H1 (cell line): ENCODE measurements around the gene GPN2. TPM values are rescaled to one million over a fixed set of nuclear protein-coding genes. Genes with fewer than 3 reads are reported as not detected.

ENCODE experiments used
- CTCF ChIA-PET: fragments of 300-600 bp; sonication (Branson Sonifier 250); formaldehyde crosslinking; loops from one replicate; lab custom pipeline; 2021; ENCODE audit not compliant: partially characterized antibody; lab: Charles Lee
- POLR2A ChIA-PET: fragments of 300-600 bp; sonication (Branson Sonifier 250); formaldehyde crosslinking; loops from one replicate; lab custom pipeline; 2021; ENCODE audit warnings: inconsistent platforms; ENCODE audit not compliant: partially characterized antibody; lab: Charles Lee
- DNase-seq, 2 experiments: peaks; one replicate each; pipeline versions ENCODE4 v3.0.0 to v3.0.0-alpha.2; 2010 to 2022; ENCODE audit warnings: low spot score in 2 of 2, low read depth in 1 of 2, mixed read lengths in 1 of 2
- FAIRE-seq: peaks from 2 replicates; lab custom pipeline; 2011; peaks lifted over from hg19 to GRCh38; lab: Jason Lieb, UNC
- H2AFZ ChIP-seq: 2 replicates; pipeline ENCODE4 v1.8.1; 2012; ENCODE audit warnings: low read length, inconsistent platforms
- H2AK5ac ChIP-seq: 2 replicates; pipeline ENCODE4 v1.6.1; 2013; ENCODE audit warnings: low read depth, low read length
- H2BK120ac ChIP-seq: replicated peaks from 2 replicates; pipeline ENCODE3; 2013; ENCODE audit warnings: low read depth, low read length, inconsistent platforms
- H2BK12ac ChIP-seq: 2 replicates; pipeline ENCODE4 v1.6.1; 2013; ENCODE audit warnings: low read depth, low read length
- H2BK15ac ChIP-seq: 2 replicates; pipeline ENCODE4 v1.6.1; 2013; ENCODE audit warnings: low read length
- H2BK20ac ChIP-seq: 2 replicates; pipeline ENCODE4 v1.6.1; 2013; ENCODE audit warnings: low read length
- H2BK5ac ChIP-seq: 2 replicates; pipeline ENCODE4 v1.6.1; 2013; ENCODE audit warnings: low read depth, low read length
- H3K14ac ChIP-seq: 2 replicates; pipeline ENCODE4 v1.6.1; 2013; ENCODE audit warnings: inconsistent platforms; ENCODE audit not compliant: insufficient read length
- H3K18ac ChIP-seq: 2 replicates; pipeline ENCODE4 v1.6.1; 2013; ENCODE audit warnings: low read length; ENCODE audit errors: extremely low read depth
- H3K23ac ChIP-seq: 2 replicates; pipeline ENCODE4 v1.6.1; 2013; ENCODE audit warnings: inconsistent platforms; ENCODE audit not compliant: insufficient read length
- H3K23me2 ChIP-seq: 2 replicates; pipeline ENCODE4 v1.6.1; 2013; ENCODE audit warnings: low read depth, low read length
- H3K27ac ChIP-seq: 2 replicates; pipeline ENCODE4 v1.6.1; 2011; ENCODE audit warnings: low read depth, low read length, inconsistent platforms
- H3K27me3 ChIP-seq, 4 experiments: replicated peaks in 1 of 4; 1 replicate in 1 of 4; 2 replicates in 3 of 4; pipeline versions ENCODE4 v1.6.1 to v1.8.1; 2011 to 2013; ENCODE audit warnings: low read length in 3 of 4, mild to moderate bottlenecking in 3 of 4, inconsistent platforms in 2 of 4, mixed read lengths in 2 of 4, moderate library complexity in 1 of 4; ENCODE audit not compliant: control insufficient read depth in 3 of 4, insufficient read depth in 3 of 4; ENCODE audit errors: extremely low read depth in 1 of 4
- H3K36me3 ChIP-seq, 4 experiments: 2 replicates each; pipeline versions ENCODE4 v1.6.1 to v1.8.1; 2011 to 2013; ENCODE audit warnings: mild to moderate bottlenecking in 4 of 4, low read length in 3 of 4, moderate library complexity in 2 of 4, control low read depth in 1 of 4, inconsistent platforms in 1 of 4; ENCODE audit not compliant: insufficient read depth in 4 of 4, control insufficient read depth in 2 of 4
- H3K4ac ChIP-seq: replicated peaks from 2 replicates; pipeline ENCODE3; 2013; ENCODE audit warnings: low read length, low read depth, mixed read lengths, inconsistent platforms; ENCODE audit not compliant: insufficient read length
- H3K4me1 ChIP-seq, 4 experiments: replicated peaks in 1 of 4; 1 replicate in 1 of 4; 2 replicates in 3 of 4; pipeline versions ENCODE4 v1.6.1 to v1.8.1; 2011 to 2013; ENCODE audit warnings: low read length in 3 of 4, inconsistent platforms in 2 of 4, mixed read lengths in 1 of 4; ENCODE audit not compliant: insufficient read depth in 4 of 4, control insufficient read depth in 3 of 4
- H3K4me2 ChIP-seq, 2 experiments: 2 replicates each; pipeline versions ENCODE4 v1.6.1 to v1.8.1; 2011 to 2013; ENCODE audit warnings: low read depth in 2 of 2, low read length in 2 of 2, control low read depth in 1 of 2, inconsistent platforms in 1 of 2, mild to moderate bottlenecking in 1 of 2; ENCODE audit not compliant: insufficient read depth in 1 of 2
- H3K4me3 ChIP-seq, 4 experiments: fragments of 200-600, 300-600 bp in 1 of 4; sonication (generic), shearing (Covaris generic), sonication (Bioruptor Twin) in 1 of 4; 2 replicates each; pipeline versions ENCODE4 v1.5.1 to v1.8.1; 2011 to 2016; ENCODE audit warnings: low read length in 4 of 4, low read depth in 3 of 4, control low read depth in 2 of 4, inconsistent platforms in 2 of 4, mild to moderate bottlenecking in 2 of 4, mixed read lengths in 1 of 4, moderate library complexity in 1 of 4; ENCODE audit not compliant: insufficient read depth in 2 of 4; ENCODE audit errors: extremely low read depth in 1 of 4
- H3K56ac ChIP-seq: replicated peaks from 2 replicates; pipeline ENCODE3; 2013; ENCODE audit warnings: low read depth, mild to moderate bottlenecking, mixed read lengths, low read length, inconsistent platforms; ENCODE audit not compliant: insufficient read length
- H3K79me1 ChIP-seq: 2 replicates; pipeline ENCODE4 v1.6.1; 2013; ENCODE audit warnings: low read depth, low read length, control low read depth
- H3K79me2 ChIP-seq, 2 experiments: 2 replicates each; pipeline versions ENCODE4 v1.6.1 to v1.8.1; 2012 to 2013; ENCODE audit warnings: low read length in 2 of 2, mild to moderate bottlenecking in 2 of 2, inconsistent platforms in 1 of 2; ENCODE audit not compliant: insufficient read depth in 2 of 2, control insufficient read depth in 1 of 2
- H3K9ac ChIP-seq, 4 experiments: replicated peaks in 1 of 4; 1 replicate in 1 of 4; 2 replicates in 3 of 4; pipeline versions ENCODE4 v1.6.1 to v1.8.1; 2011 to 2013; ENCODE audit warnings: low read depth in 3 of 4, low read length in 3 of 4, control low read depth in 2 of 4, mild to moderate bottlenecking in 2 of 4, moderate library complexity in 2 of 4, inconsistent platforms in 1 of 4; ENCODE audit errors: extremely low read depth in 1 of 4
- H3K9me3 ChIP-seq, 2 experiments: 2 replicates each; pipeline versions ENCODE4 v1.6.1 to v1.8.1; 2012 to 2013; ENCODE audit warnings: mild to moderate bottlenecking in 2 of 2, moderate library complexity in 2 of 2, control low read depth in 1 of 2, inconsistent platforms in 1 of 2, low read depth in 1 of 2, low read length in 1 of 2, mixed read lengths in 1 of 2; ENCODE audit not compliant: insufficient read depth in 2 of 2
- H4K20me1 ChIP-seq, 2 experiments: replicated peaks in 1 of 2; 2 replicates each; pipeline versions ENCODE3 to v1.8.1; 2011 to 2013; ENCODE audit warnings: inconsistent platforms in 2 of 2, low read length in 2 of 2, mild to moderate bottlenecking in 1 of 2; ENCODE audit not compliant: insufficient read depth in 2 of 2, control insufficient read depth in 1 of 2
- H4K5ac ChIP-seq: 2 replicates; pipeline ENCODE4 v1.6.1; 2013; ENCODE audit warnings: low read length, low read depth, mixed read lengths, inconsistent platforms; ENCODE audit not compliant: insufficient read length
- H4K8ac ChIP-seq: 2 replicates; pipeline ENCODE4 v1.8.0; 2013; ENCODE audit warnings: mild to moderate bottlenecking, moderate library complexity, low read length, inconsistent platforms; ENCODE audit not compliant: insufficient read depth; ENCODE audit errors: extremely low read depth
- H4K91ac ChIP-seq: replicated peaks from 2 replicates; pipeline ENCODE3; 2013; ENCODE audit warnings: low read length, mixed read lengths, inconsistent platforms; ENCODE audit not compliant: insufficient read length
- CHD2 ChIP-seq: IDR thresholded peaks from 2 replicates; pipeline ENCODE4 v1.6.1; 2012; ENCODE audit warnings: low read length, improper control_type of control experiment
- USF2 ChIP-seq: IDR thresholded peaks from 2 replicates; pipeline ENCODE4 v1.6.1; 2011; ENCODE audit warnings: low read length, improper control_type of control experiment
- WGBS, 2 experiments: shearing (Covaris generic) in 1 of 2; methylation state at CpG; one replicate each; pipeline versions ENCODE4 v1.1.6 to v1.1.7; 2013 to 2015; ENCODE audit warnings: low lambda C conversion rate in 2 of 2, mixed read lengths in 2 of 2, inconsistent platforms in 1 of 2, low coverage in 1 of 2, missing lambda C conversion rate in 1 of 2; ENCODE audit not compliant: insufficient replicate concordance in 2 of 2, insufficient coverage in 1 of 2, insufficient read length in 1 of 2; ENCODE audit errors: extremely low coverage in 1 of 2, missing lambda C conversion rate in 1 of 2; 5-methylcytosine and 5-hydroxymethylcytosine counted together
- polyA plus RNA-seq, 7 experiments: library from polyadenylated mRNA; depleted of rRNA in 3 of 7; stranded (reverse) in 5 of 7; unstranded in 2 of 7; fragments of >200 nt in 5 of 7; fragments of 200-250 nt in 2 of 7; gene quantifications; 1 replicate in 5 of 7; 2 replicates in 1 of 7; 4 replicates in 1 of 7; pipeline versions ENCODE4 v1.2.1 to v1.2.3, GENCODE V29; 2011 to 2013; ENCODE audit warnings: missing spikeins in 2 of 7, mixed read lengths in 2 of 7
- total RNA-seq: library from RNA; stranded (reverse); fragmentation: NEBNext Ultra II Directional; extraction: Animal tissue kit (Norgen Biotek cat#: 25700); gene quantifications from 2 replicates; pipeline ENCODE4 v1.2.1, GENCODE V29; 2021

GPN2 gene
- total and polyA plus RNA-seq, 2 of the 8 experiments (the other 6 are each of a cell fraction or from before 2014, with no cell fraction given), result 27.3 to 36.8 TPM

GRCh38 chr1:26852701-26853100, 37.4 kb downstream of the GPN2 start:
- Histone ChIP-seq H3K23me2 (no peaks in the 10 kb centered on the region), H2AK5ac (no peak overlapping the region), H3K9me3 (no peaks in the 10 kb centered on the region), H3K9ac (no peak overlapping the region), H2BK120ac (no peak overlapping the region), H2BK5ac (no peak overlapping the region), H3K36me3 (peaks cover 0 to 25% (median 15%) of the 10 kb centered on the region in 4 experiments; a peak in 5 of 8 replicates), H3K14ac (no peak overlapping the region), H3K4me2 (no peak overlapping the region), H2BK20ac (no peak overlapping the region), H3K56ac (no peak overlapping the region), H3K23ac (no peak overlapping the region), H3K4me1 (peaks cover 0 to 10% (median 6%) of the 10 kb centered on the region in 4 experiments; a peak in 6 of 7 replicates), H2BK15ac (no peak overlapping the region), H4K5ac (no peak overlapping the region), H4K20me1 (peaks cover 0 to 5% of the 10 kb centered on the region in 2 experiments), H3K27me3 (no peaks in the 10 kb centered on the region), H3K4me3 (no peak overlapping the region), H3K79me1 (no peaks in the 10 kb centered on the region), H3K79me2 (no peaks in the 10 kb centered on the region), H2BK12ac (no peak overlapping the region), H4K91ac (no peak overlapping the region), H3K4ac (no peak overlapping the region), H3K18ac (no peak overlapping the region), H4K8ac (no peak overlapping the region), H3K27ac (no peak overlapping the region), H2AFZ (no peak overlapping the region)
- CTCF ChIA-PET, result interaction anchor here (1.1 to 22.8 kb wide), 5 partner anchors 8 to 28 kb away, joined by 6 to 547 read pairs (median 57); partner anchors contain the start of gene GPN2
- WGBS, 2 experiments, result 86% methylated on average over 9 of the region's 9 CpGs; no CpG with 5 or more reads in 1 of the 2 experiments
- FAIRE-seq, result peak; percentile 7
- DNase-seq, result no peak
- TF ChIP-seq CHD2 (no peak), USF2 (peak; percentile 27; the same call in 1 of the 2 replicates)
- POLR2A ChIA-PET, result no interaction called here
